Measurements from ENCODE around the gene SLC49A3.

SLC49A3 gene

GRCh38 chr4:705278-706082 lies 16.5 kb upstream of the SLC49A3 start, which contains the start of gene PCGF3:
Gene PCGF3, plus strand, starts transcription at chr4:705832. Its CDS starts 27,849 bp downstream, at chr4:733681.
- H4K20me1 ChIP-seq (ENCODE audit: insufficient read depth, low read length): peaks cover 32% of the 10 kb centered on the region
- H3K27me3 ChIP-seq (ENCODE audit: insufficient read depth, low read length, poor library complexity): no peaks in the 10 kb centered on the region
- H2AFZ ChIP-seq (ENCODE audit: low read depth, low read length): peak within 1 kb of the TSS; percentile 98
- peak within 1 kb of the TSS; percentile 90 to 99 for H3K4me3 ChIP-seq (ENCODE audit: low read depth in 1 of 2, low read length in 2 of 2)
- peak within 1 kb of the TSS; percentile 91 for H3K27ac ChIP-seq (ENCODE audit: low read length)
- peak; percentile 95 for DNase-seq
- H3K4me1 ChIP-seq (ENCODE audit: insufficient read depth, low read length): peaks cover 43% of the 10 kb centered on the region
- H3K9ac ChIP-seq (ENCODE audit: low read depth, low read length): peak within 1 kb of the TSS; percentile 100
- ATAC-seq (ENCODE audit: insufficient read depth, low read depth): peak; percentile 96
- H3K9me3 ChIP-seq (ENCODE audit: insufficient read depth, low read length, severe bottlenecking): no peaks in the 10 kb centered on the region
- H3K4me2 ChIP-seq (ENCODE audit: insufficient read depth, low read length): peak within 1 kb of the TSS; percentile 83
- TF ChIP-seq EZH2 (IDR thresholded peaks at IDR 0.05; ENCODE audit: borderline replicate concordance, low read depth, low read length, severe bottlenecking) (no peak), CTCF (IDR thresholded peaks at IDR 0.05; ENCODE audit: borderline replicate concordance, extremely low read depth, low read length, poor library complexity, severe bottlenecking) (no peak)
- H3K79me2 ChIP-seq (ENCODE audit: insufficient read depth, low read length): peaks cover 46% of the 10 kb centered on the region
- peaks cover 26% of the 10 kb centered on the region for H3K36me3 ChIP-seq (ENCODE audit: insufficient read depth, low read length)

GRCh38 chr4:704971-705277 lies 16.0 kb upstream of the SLC49A3 start:
- H3K4me3 ChIP-seq (ENCODE audit: low read depth in 1 of 2, low read length in 2 of 2): peak overlapping the region in 1 of 2 experiments; percentile 59; a peak in 2 of 4 replicates
- peaks cover 21% of the 10 kb centered on the region for H3K36me3 ChIP-seq (ENCODE audit: insufficient read depth, low read length)
- no peak for ATAC-seq (ENCODE audit: insufficient read depth, low read depth)
- DNase-seq: no peak
- peak overlapping the region; percentile 83 for H3K4me2 ChIP-seq (ENCODE audit: insufficient read depth, low read length)
- peaks cover 37% of the 10 kb centered on the region for H3K4me1 ChIP-seq (ENCODE audit: insufficient read depth, low read length)
- peaks cover 40% of the 10 kb centered on the region for H3K79me2 ChIP-seq (ENCODE audit: insufficient read depth, low read length)
- TF ChIP-seq CTCF (IDR thresholded peaks at IDR 0.05; ENCODE audit: borderline replicate concordance, extremely low read depth, low read length, poor library complexity, severe bottlenecking) (no peak), EZH2 (IDR thresholded peaks at IDR 0.05; ENCODE audit: borderline replicate concordance, low read depth, low read length, severe bottlenecking) (no peak)
- no peaks in the 10 kb centered on the region for H3K27me3 ChIP-seq (ENCODE audit: insufficient read depth, low read length, poor library complexity)
- peak overlapping the region; percentile 69 for H3K27ac ChIP-seq (ENCODE audit: low read length)
- H3K9me3 ChIP-seq (ENCODE audit: insufficient read depth, low read length, severe bottlenecking): no peaks in the 10 kb centered on the region
- peak overlapping the region; percentile 100; the same call in 1 of the 2 replicates for H3K9ac ChIP-seq (ENCODE audit: low read depth, low read length)
- H2AFZ ChIP-seq (ENCODE audit: low read depth, low read length): peak overlapping the region; percentile 98
- peaks cover 26% of the 10 kb centered on the region for H4K20me1 ChIP-seq (ENCODE audit: insufficient read depth, low read length)

DNA sequence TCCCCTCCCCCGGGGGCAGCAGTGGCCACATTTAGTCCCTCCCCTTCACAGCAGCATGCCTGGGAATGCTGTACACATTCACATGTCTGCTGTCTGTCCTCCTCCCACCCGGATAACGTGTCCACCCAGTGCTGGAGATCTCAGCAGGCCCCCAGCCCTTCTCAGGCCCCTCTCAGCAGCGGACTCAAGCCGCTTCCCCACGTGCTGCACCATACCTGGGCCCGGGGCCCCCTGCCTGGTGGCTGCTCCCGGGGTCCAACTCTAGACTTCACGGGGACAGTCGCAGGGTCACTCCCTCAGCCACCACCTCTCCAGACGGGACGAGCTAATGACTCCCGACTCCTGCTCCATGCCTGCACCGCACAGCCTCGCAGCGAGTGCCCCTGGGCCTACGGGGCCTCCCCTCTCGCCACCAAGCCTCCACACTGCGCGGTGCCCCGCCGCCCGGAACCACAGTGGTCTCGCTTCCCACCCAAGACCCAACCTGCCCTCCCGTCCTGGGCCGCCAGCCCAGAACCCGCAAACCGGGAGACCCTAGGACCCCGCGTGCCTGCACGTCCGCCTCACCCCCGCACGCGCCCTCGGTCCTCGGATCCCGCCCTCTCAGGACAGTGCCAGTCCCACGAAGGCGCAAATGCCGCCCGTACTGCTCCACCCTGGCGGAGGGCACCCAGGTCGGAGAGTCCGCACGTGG lies 15.4 kb upstream of the SLC49A3 start:
- no peak for TF ChIP-seq CTCF (IDR thresholded peaks at IDR 0.05; ENCODE audit: borderline replicate concordance, extremely low read depth, low read length, poor library complexity, severe bottlenecking)
- no peak for TF ChIP-seq EZH2 (IDR thresholded peaks at IDR 0.05; ENCODE audit: borderline replicate concordance, low read depth, low read length, severe bottlenecking)
- Histone ChIP-seq H3K9ac (ENCODE audit: low read depth, low read length) (no peak overlapping the region), H2AFZ (ENCODE audit: low read depth, low read length) (no peak overlapping the region), H3K4me1 (ENCODE audit: insufficient read depth, low read length) (peaks cover 33% of the 10 kb centered on the region), H3K79me2 (ENCODE audit: insufficient read depth, low read length) (peaks cover 35% of the 10 kb centered on the region), H4K20me1 (ENCODE audit: insufficient read depth, low read length) (peaks cover 21% of the 10 kb centered on the region), H3K4me2 (ENCODE audit: insufficient read depth, low read length) (peak overlapping the region; percentile 83; the same call in 1 of the 2 replicates), H3K27me3 (ENCODE audit: insufficient read depth, low read length, poor library complexity) (no peaks in the 10 kb centered on the region), H3K9me3 (ENCODE audit: insufficient read depth, low read length, severe bottlenecking) (no peaks in the 10 kb centered on the region), H3K27ac (ENCODE audit: low read length) (no peak overlapping the region), H3K4me3 (ENCODE audit: low read depth in 1 of 2, low read length in 2 of 2) (no peak overlapping the region), H3K36me3 (ENCODE audit: insufficient read depth, low read length) (peaks cover 15% of the 10 kb centered on the region)
- ATAC-seq (ENCODE audit: insufficient read depth, low read depth) (no peak), DNase-seq (no peak)
